ENCODE results near the gene SKI. TPM values are rescaled to one million over a fixed set of nuclear protein-coding genes. Genes with fewer than 3 reads are reported as not detected.
"Not testable (repeated sequence)": the region's sequence is repeated elsewhere in the genome, so short reads cannot be mapped to it uniquely, and the experiment has no call there.

SKI gene
- total RNA-seq, 1 donor: 25.3 TPM

- no peak for DNase-seq (ENCODE audit: low read depth in 2 of 3, low spot score in 2 of 3)
These were observed 102.5 kb downstream of the SKI start for GRCh38 chr1:2330519-2331199.

GRCh38 chr1:2331200-2331544 is 103.1 kb downstream of the SKI start:
- no peak for DNase-seq (ENCODE audit: low read depth in 2 of 3, low spot score in 2 of 3)

- not testable (repeated sequence) for DNase-seq (ENCODE audit: low read depth in 2 of 3, low spot score in 2 of 3)
These were observed 103.5 kb downstream of the SKI start for GRCh38 chr1:2331580-2331979.

- DNase-seq (ENCODE audit: low read depth in 2 of 3, low spot score in 2 of 3): no peak
These were observed 106.2 kb downstream of the SKI start for GRCh38 chr1:2334366-2334765.

- no peak for DNase-seq (ENCODE audit: low read depth in 2 of 3, low spot score in 2 of 3)
These were observed 106.9 kb downstream of the SKI start for GRCh38 chr1:2334883-2335534.

GRCh38 chr1:2335721-2336455 is 107.8 kb downstream of the SKI start:
- DNase-seq (ENCODE audit: low read depth in 2 of 3, low spot score in 2 of 3): no peak

- DNase-seq (ENCODE audit: low read depth in 2 of 3, low spot score in 2 of 3): no peak
These were observed 108.4 kb downstream of the SKI start for GRCh38 chr1:2336499-2336898.

GRCh38 chr1:2337081-2337480 is 109.0 kb downstream of the SKI start:
- no peak for DNase-seq (ENCODE audit: low read depth in 2 of 3, low spot score in 2 of 3)

- no peak for DNase-seq (ENCODE audit: low read depth in 2 of 3, low spot score in 2 of 3)
These were observed 109.4 kb downstream of the SKI start for GRCh38 chr1:2337501-2337900.

- no peak for DNase-seq (ENCODE audit: low read depth in 2 of 3, low spot score in 2 of 3)
These were observed 111.3 kb downstream of the SKI start for GRCh38 chr1:2339206-2340085.

GRCh38 chr1:2340086-2340917 is 112.2 kb downstream of the SKI start:
- DNase-seq (ENCODE audit: low read depth in 2 of 3, low spot score in 2 of 3): no peak

- no peak for DNase-seq (ENCODE audit: low read depth in 2 of 3, low spot score in 2 of 3)
These were observed 112.8 kb downstream of the SKI start for GRCh38 chr1:2340918-2341254.

- no peak for DNase-seq (ENCODE audit: low read depth in 2 of 3, low spot score in 2 of 3)
These were observed 113.7 kb downstream of the SKI start for GRCh38 chr1:2341706-2342383.

- DNase-seq (ENCODE audit: low read depth in 2 of 3, low spot score in 2 of 3): no peak
These were observed 114.4 kb downstream of the SKI start for GRCh38 chr1:2342384-2343022.

GRCh38 chr1:2343023-2343935 is 115.2 kb downstream of the SKI start:
- DNase-seq (ENCODE audit: low read depth in 2 of 3, low spot score in 2 of 3): no peak

GRCh38 chr1:2344121-2344681 is 116.1 kb downstream of the SKI start:
- DNase-seq (ENCODE audit: low read depth in 2 of 3, low spot score in 2 of 3): no peak

- no peak for DNase-seq (ENCODE audit: low read depth in 2 of 3, low spot score in 2 of 3)
These were observed 116.7 kb downstream of the SKI start for GRCh38 chr1:2344744-2345296.
